ENCODE measurements around the gene UBE2B.

The UBE2B gene

GRCh38 chr5:134370871-134371833 lies at the start of gene UBE2B:
Gene UBE2B, plus strand, starts transcription at chr5:134371569. Its CDS starts 27 bp downstream, at chr5:134371596.
- peak; percentile 89 for TF ChIP-seq EP300 (IDR thresholded peaks at IDR 0.05; ENCODE audit: borderline replicate concordance)
- TF ChIP-seq CREB1 (IDR thresholded peaks at IDR 0.05; ENCODE audit: low read depth), result peak; percentile 70
- no peak; the same call in 1 of the 2 replicates for TF ChIP-seq TEAD4 (IDR thresholded peaks at IDR 0.05)
- TF ChIP-seq TCF12 (IDR thresholded peaks at IDR 0.05; ENCODE audit: low read depth), result peak; percentile 15
- peak; percentile 100 for TF ChIP-seq USF1 (IDR thresholded peaks at IDR 0.05)
- peak; percentile 47; the same call in 1 of the 2 replicates for TF ChIP-seq CEBPB (IDR thresholded peaks at IDR 0.05)
- TF ChIP-seq TAF1 (IDR thresholded peaks at IDR 0.05; ENCODE audit: low read depth), result peak; percentile 85
- peak; percentile 49; the same call in 1 of the 2 replicates for TF ChIP-seq YY1 (IDR thresholded peaks at IDR 0.05; ENCODE audit: low read depth)
- no peak for TF ChIP-seq FOXM1 (IDR thresholded peaks at IDR 0.05; ENCODE audit: borderline replicate concordance, low read depth)
- TF ChIP-seq ZBTB7A (IDR thresholded peaks at IDR 0.05; ENCODE audit: low read depth), result peak; percentile 75; the same call in 1 of the 2 replicates
- peak; percentile 52 for TF ChIP-seq EGR1 (IDR thresholded peaks at IDR 0.05)
- TF ChIP-seq MAX (IDR thresholded peaks at IDR 0.05), result peak; percentile 98
- TF ChIP-seq NFIC (IDR thresholded peaks at IDR 0.05), result peak; percentile 47; the same call in 1 of the 2 replicates
- no peak for TF ChIP-seq REST (IDR thresholded peaks at IDR 0.05; ENCODE audit: low read depth)

GRCh38 chr5:134327327-134327726 lies 44.0 kb upstream of the UBE2B start:
- TF ChIP-seq EP300 (IDR thresholded peaks at IDR 0.05; ENCODE audit: borderline replicate concordance) (no peak), USF1 (IDR thresholded peaks at IDR 0.05) (no peak), MAX (IDR thresholded peaks at IDR 0.05) (no peak), CEBPB (IDR thresholded peaks at IDR 0.05) (no peak), EGR1 (IDR thresholded peaks at IDR 0.05) (no peak), REST (IDR thresholded peaks at IDR 0.05; ENCODE audit: low read depth) (no peak), TCF12 (IDR thresholded peaks at IDR 0.05; ENCODE audit: low read depth) (no peak), CREB1 (IDR thresholded peaks at IDR 0.05; ENCODE audit: low read depth) (no peak), TEAD4 (IDR thresholded peaks at IDR 0.05) (no peak), NFIC (IDR thresholded peaks at IDR 0.05) (no peak), RAD21 (IDR thresholded peaks at IDR 0.05; ENCODE audit: low read depth) (no peak), YY1 (IDR thresholded peaks at IDR 0.05; ENCODE audit: low read depth) (no peak), FOXM1 (IDR thresholded peaks at IDR 0.05; ENCODE audit: borderline replicate concordance, low read depth) (no peak), TAF1 (IDR thresholded peaks at IDR 0.05; ENCODE audit: low read depth) (no peak), ZBTB7A (IDR thresholded peaks at IDR 0.05; ENCODE audit: low read depth) (no peak)

GRCh38 chr5:134328619-134329018 lies 42.8 kb upstream of the UBE2B start:
- no peak for TF ChIP-seq YY1 (IDR thresholded peaks at IDR 0.05; ENCODE audit: low read depth)
- no peak for TF ChIP-seq REST (IDR thresholded peaks at IDR 0.05; ENCODE audit: low read depth)
- TF ChIP-seq TCF12 (IDR thresholded peaks at IDR 0.05; ENCODE audit: low read depth), result no peak
- no peak for TF ChIP-seq NFIC (IDR thresholded peaks at IDR 0.05)
- TF ChIP-seq EGR1 (IDR thresholded peaks at IDR 0.05), result no peak
- TF ChIP-seq CREB1 (IDR thresholded peaks at IDR 0.05; ENCODE audit: low read depth), result no peak
- no peak for TF ChIP-seq TEAD4 (IDR thresholded peaks at IDR 0.05)
- no peak for TF ChIP-seq USF1 (IDR thresholded peaks at IDR 0.05)
- TF ChIP-seq TAF1 (IDR thresholded peaks at IDR 0.05; ENCODE audit: low read depth), result no peak
- TF ChIP-seq CEBPB (IDR thresholded peaks at IDR 0.05), result no peak
- no peak for TF ChIP-seq MAX (IDR thresholded peaks at IDR 0.05)
- TF ChIP-seq EP300 (IDR thresholded peaks at IDR 0.05; ENCODE audit: borderline replicate concordance), result no peak
- no peak for TF ChIP-seq FOXM1 (IDR thresholded peaks at IDR 0.05; ENCODE audit: borderline replicate concordance, low read depth)

Data from Ishikawa (cell line).